Nephron (organoid): ENCODE results near the gene RNF212.

ENCODE experiments used
- H3K27ac Mint-ChIP-seq, 3 experiments: 2 replicates each; pipeline ENCODE4 v1.8.0; 2020; ENCODE audit warnings: mixed read lengths in 3 of 3, mild to moderate bottlenecking in 2 of 3, moderate library complexity in 1 of 3
- H3K27me3 Mint-ChIP-seq: 2 replicates; pipeline ENCODE4 v1.8.0; 2021; ENCODE audit warnings: low read depth, mild to moderate bottlenecking, moderate library complexity, mixed read lengths
- H3K36me3 Mint-ChIP-seq: 2 replicates; pipeline ENCODE4 v1.8.0; 2020; ENCODE audit warnings: low read depth, mixed read lengths
- H3K4me1 Mint-ChIP-seq: 2 replicates; pipeline ENCODE4 v1.8.0; 2020; ENCODE audit warnings: mixed read lengths
- H3K4me3 Mint-ChIP-seq, 3 experiments: 2 replicates each; pipeline ENCODE4 v1.8.0; 2020; ENCODE audit warnings: mild to moderate bottlenecking in 3 of 3, mixed read lengths in 3 of 3, moderate library complexity in 2 of 3
- H3K9me3 Mint-ChIP-seq: 2 replicates; pipeline ENCODE4 v1.8.0; 2020; ENCODE audit warnings: mixed read lengths
- TF ChIP-seq, protein P1 (sequence below), 3 experiments: fragments of 200-600 bp; sonication (generic); IDR thresholded peaks; one replicate each; pipeline ENCODE4 v1.5.0; 2021; ENCODE audit warnings: antibody characterized with exemption in 3 of 3; ENCODE audit not compliant: unreplicated experiment in 3 of 3

RNF212 gene

DNA sequence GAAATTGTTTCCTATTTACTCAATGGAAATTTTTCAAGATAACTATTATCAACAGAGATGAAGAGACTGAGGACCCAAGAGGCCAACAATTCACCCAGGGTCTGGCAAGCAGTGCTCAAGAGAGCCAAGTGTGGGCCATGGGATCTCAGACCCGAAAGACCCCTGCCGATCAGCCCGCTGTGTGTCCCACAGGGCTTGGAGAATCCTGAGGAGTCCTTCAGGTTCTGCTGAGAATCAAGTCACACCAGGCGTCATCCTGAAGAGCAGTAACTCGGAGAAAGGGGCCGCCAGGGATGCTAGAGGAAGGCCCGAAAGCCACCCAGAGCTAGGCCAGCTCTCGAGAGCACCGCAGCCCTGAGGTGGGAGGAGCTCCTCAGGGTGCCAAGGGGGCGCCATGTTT is 53.2 kb downstream of the RNF212 start:
- Mint-ChIP-seq H3K27ac (no peak overlapping the region), H3K4me3 (no peak overlapping the region), H3K27me3 (peaks cover 54% of the 10 kb centered on the region), H3K9me3 (no peaks in the 10 kb centered on the region), H3K36me3 (no peaks in the 10 kb centered on the region), H3K4me1 (peaks cover 19% of the 10 kb centered on the region)
- TF ChIP-seq, protein P1, sequence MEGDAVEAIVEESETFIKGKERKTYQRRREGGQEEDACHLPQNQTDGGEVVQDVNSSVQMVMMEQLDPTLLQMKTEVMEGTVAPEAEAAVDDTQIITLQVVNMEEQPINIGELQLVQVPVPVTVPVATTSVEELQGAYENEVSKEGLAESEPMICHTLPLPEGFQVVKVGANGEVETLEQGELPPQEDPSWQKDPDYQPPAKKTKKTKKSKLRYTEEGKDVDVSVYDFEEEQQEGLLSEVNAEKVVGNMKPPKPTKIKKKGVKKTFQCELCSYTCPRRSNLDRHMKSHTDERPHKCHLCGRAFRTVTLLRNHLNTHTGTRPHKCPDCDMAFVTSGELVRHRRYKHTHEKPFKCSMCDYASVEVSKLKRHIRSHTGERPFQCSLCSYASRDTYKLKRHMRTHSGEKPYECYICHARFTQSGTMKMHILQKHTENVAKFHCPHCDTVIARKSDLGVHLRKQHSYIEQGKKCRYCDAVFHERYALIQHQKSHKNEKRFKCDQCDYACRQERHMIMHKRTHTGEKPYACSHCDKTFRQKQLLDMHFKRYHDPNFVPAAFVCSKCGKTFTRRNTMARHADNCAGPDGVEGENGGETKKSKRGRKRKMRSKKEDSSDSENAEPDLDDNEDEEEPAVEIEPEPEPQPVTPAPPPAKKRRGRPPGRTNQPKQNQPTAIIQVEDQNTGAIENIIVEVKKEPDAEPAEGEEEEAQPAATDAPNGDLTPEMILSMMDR (IDR thresholded peaks at IDR 0.05; ENCODE audit: unreplicated experiment in 3 of 3), result no peak

DNA sequence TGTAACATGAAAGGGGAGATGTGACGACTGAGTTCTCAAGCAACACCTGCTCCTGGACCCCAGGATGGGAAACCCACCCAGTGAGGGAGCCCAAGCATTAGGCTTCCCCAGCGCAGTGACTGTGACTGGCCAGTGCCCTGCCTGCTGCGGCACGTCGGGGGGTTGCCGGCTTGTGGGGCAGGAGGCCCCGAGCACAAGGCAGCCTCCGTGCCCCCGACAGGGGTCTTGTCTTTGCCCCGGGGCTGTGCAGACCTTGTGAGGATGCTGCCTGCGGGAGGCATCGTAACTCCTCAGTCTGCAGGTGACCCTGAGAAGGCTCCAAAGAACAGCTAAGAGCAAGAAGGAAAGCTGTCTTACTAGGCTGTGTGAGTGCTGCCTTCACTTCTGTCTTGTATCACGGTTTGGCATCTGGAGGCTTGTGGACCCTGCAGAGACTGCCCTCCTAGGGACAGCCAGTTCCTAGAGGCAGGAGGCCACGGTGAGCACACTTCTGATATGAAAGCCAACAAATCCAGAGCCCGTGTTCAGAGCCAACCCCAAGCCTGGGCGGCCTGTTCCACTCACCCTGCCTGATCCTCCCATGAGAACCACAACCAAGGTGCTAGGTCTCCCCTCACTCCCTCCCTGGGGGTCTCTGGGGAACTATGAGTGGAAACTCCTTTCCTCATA is 54.2 kb downstream of the RNF212 start:
- no peak overlapping the region for H3K4me3 Mint-ChIP-seq

DNA sequence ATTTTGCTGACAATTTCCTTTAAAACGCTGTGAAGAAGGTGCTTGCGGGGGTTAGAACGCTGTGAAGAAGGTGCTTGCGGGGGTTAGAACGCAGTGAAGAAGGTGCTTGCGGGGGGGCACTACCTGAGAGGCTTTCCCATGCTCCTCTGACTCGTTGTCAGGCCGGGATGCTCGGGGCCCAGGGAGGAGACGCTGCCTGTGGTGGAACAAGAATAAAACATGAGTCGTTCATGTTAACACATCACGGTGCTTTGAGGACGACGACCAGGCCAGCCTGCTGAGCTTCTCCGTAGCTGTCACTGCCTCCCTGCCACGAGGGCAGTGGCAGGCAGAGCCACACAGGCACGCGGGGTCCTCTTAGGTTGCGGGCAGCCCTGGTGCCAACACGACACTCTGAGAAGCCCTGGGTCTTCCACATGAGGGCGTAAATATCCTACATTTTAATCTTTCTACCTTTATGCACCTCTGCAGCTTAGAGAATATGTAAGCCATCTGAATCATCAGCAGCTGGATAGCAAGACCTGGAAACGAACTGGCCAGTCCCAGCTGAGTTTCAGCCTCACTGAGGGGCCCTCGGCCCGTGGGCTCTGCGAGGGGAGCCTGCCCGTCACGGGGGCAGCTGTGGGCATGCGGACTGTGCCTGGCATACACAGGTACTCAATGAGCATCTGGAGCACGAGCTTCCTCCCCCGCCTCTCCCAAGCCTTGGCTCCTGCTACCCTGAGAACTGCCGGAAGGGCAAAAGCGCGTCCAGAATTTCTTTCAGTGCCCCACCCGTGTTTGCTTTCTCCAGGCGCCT is 55.0 kb downstream of the RNF212 start:
- no peaks in the 10 kb centered on the region for H3K9me3 Mint-ChIP-seq
- TF ChIP-seq, protein P1 (IDR thresholded peaks at IDR 0.05; ENCODE audit: unreplicated experiment in 3 of 3), result no peak
- no peaks in the 10 kb centered on the region for H3K36me3 Mint-ChIP-seq
- peak overlapping the region in 1 of 3 experiments; percentile 38 for H3K27ac Mint-ChIP-seq
- peaks cover 60% of the 10 kb centered on the region for H3K27me3 Mint-ChIP-seq
- no peak overlapping the region for H3K4me3 Mint-ChIP-seq
- H3K4me1 Mint-ChIP-seq, result peaks cover 20% of the 10 kb centered on the region

More for the DNA sequence above, 54.2 kb downstream of the RNF212 start:
- Mint-ChIP-seq H3K9me3 (no peaks in the 10 kb centered on the region), H3K27ac (no peak overlapping the region), H3K27me3 (peaks cover 54% of the 10 kb centered on the region), H3K36me3 (no peaks in the 10 kb centered on the region), H3K4me1 (peaks cover 19% of the 10 kb centered on the region)
- TF ChIP-seq, protein P1 (IDR thresholded peaks at IDR 0.05; ENCODE audit: unreplicated experiment in 3 of 3), result no peak

DNA sequence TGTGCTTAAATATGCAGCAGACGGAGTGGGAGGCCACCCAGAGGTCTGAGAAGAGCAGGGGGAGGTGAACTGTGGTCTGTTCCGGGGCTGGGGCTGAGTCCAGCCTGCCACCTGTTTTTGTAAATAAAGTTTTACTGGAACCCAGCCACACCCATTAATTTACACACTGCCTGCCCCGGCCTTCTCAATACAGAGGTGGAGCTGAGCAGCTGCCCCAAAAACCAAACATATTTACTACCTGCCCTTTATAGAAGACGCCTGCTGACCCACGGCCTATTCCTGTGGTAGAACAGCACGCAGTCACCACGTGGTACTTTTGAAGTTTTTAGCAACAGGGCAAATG is 56.0 kb downstream of the RNF212 start:
- Mint-ChIP-seq H3K27ac (no peak overlapping the region), H3K4me1 (peaks cover 31% of the 10 kb centered on the region), H3K4me3 (no peak overlapping the region), H3K27me3 (peaks cover 62% of the 10 kb centered on the region), H3K9me3 (no peaks in the 10 kb centered on the region), H3K36me3 (no peaks in the 10 kb centered on the region)
- TF ChIP-seq, protein P1 (IDR thresholded peaks at IDR 0.05; ENCODE audit: unreplicated experiment in 3 of 3), result no peak

DNA sequence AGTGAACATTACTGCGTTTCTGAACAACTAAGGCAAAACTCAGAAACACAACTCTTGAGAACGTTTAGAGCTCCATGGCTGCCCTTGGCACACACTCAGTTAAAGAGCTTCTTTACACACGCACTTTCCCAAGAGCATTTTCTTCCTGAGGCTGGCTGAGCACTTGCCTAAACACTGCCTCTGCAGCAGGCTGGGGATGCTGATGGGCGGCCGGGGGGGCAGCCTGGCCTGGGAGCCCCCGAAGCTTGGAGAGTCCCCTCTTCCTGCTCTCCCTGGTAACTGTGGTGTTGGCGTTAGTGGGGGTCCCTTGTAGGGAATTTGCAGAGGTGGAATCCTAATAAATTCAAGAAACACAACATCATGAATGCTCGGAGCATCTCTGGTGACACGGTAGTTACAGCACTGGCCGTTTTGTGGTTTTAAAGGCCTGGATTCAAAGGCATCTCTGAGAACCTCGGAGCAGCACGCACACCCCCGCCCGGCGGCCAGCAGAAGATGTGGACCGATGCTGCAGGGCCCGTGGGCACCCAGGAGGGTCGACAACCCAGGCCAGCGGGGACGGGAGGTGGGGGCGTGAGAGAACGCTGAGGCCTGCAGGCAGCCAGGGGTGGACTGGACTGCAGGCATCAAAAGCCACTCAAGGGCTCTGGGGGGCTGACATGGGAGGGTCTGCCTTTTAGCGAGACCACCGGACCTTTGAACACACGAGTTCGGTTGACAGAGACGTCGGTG is 56.5 kb downstream of the RNF212 start:
- peaks cover 27% of the 10 kb centered on the region for H3K4me1 Mint-ChIP-seq

More for the DNA sequence above, 56.5 kb downstream of the RNF212 start:
- H3K9me3 Mint-ChIP-seq, result peaks cover 1% of the 10 kb centered on the region
- H3K4me3 Mint-ChIP-seq, result no peak overlapping the region
- TF ChIP-seq, protein P1 (IDR thresholded peaks at IDR 0.05; ENCODE audit: unreplicated experiment in 3 of 3), result no peak
- H3K27me3 Mint-ChIP-seq, result peaks cover 61% of the 10 kb centered on the region
- no peaks in the 10 kb centered on the region for H3K36me3 Mint-ChIP-seq
- H3K27ac Mint-ChIP-seq, result no peak overlapping the region
